ENCODE results near the gene CAMK2A.

Gene CAMK2A

DNA sequence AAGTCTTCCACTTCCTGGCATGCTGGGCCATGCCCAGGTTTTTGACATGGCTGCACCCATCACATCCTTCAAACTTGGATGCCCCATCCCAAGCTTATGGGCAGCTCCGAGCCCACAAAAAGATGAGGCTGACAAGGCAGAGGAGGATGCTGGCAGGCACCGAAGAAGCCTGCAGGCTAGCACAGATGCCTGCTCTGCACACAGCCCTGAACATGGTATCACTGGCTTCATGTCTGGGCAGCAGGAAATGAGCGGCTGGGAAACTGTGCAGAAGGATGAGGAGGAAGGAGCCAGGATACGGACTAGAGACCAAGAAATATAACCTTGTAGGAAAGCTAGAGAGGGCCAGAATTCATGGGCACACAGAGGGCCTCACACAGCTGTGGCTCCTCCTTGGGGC lies 14.8 kb downstream of the CAMK2A start:
- no peak for DNase-seq

DNA sequence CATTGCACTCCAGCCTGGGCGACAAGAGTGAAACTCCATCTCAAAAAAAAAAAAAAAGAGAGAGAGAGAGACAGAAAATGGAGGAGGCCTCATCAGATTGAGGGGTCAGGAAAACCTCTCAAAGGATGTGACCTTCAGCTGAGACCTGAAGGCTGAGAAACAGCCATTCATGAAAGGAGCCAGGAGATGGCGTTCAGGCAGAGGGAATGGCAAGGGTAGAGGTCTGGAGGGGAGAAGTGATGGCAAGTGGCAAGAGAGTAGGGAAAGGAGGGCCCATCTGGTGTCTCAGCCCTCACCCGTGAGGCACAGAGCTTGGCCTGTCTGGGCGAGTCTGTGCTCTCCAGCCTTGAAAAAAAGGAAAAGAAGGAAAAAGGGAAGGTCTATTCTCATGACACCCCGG lies 17.0 kb downstream of the CAMK2A start:
- no peak for DNase-seq

DNA sequence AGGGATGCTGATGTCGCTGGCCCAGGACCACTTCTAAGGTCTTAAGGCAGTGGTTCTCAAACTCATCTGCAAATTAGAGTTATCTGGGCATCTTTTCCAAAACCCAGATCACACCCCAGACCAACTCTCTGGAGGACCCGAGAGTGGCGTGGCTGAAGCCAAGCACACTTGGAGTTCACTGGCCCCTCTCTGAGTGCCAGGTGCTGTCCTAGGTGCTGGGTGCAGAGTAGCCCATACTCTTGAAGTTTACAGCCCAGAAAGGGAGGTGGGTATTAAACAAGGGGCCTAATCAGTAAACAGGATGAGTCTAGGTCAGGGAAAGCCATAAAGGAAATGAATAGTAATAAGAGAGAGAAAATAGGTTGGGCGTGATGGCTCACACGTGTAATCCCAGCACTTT lies 17.6 kb downstream of the CAMK2A start:
- DNase-seq = no peak

DNA sequence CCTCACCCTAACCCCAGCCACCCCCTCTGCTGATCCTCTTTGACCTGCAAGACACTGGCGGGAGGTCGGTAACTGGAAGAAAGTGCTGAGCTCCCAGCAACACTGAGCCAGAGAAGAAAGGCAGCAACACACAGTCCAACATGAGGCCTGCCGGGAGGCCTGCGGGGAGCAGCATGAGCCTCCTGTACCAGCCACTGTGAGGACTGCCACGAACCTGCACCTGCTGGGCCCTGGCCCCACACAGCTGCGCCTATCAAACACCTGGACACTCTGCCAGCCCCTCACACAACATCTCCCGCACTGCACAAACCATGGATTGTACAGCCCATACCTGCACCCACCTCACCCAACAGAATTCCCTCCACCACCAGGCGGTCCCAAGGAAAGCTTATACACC lies 18.3 kb downstream of the CAMK2A start:
- no peak for DNase-seq

DNA sequence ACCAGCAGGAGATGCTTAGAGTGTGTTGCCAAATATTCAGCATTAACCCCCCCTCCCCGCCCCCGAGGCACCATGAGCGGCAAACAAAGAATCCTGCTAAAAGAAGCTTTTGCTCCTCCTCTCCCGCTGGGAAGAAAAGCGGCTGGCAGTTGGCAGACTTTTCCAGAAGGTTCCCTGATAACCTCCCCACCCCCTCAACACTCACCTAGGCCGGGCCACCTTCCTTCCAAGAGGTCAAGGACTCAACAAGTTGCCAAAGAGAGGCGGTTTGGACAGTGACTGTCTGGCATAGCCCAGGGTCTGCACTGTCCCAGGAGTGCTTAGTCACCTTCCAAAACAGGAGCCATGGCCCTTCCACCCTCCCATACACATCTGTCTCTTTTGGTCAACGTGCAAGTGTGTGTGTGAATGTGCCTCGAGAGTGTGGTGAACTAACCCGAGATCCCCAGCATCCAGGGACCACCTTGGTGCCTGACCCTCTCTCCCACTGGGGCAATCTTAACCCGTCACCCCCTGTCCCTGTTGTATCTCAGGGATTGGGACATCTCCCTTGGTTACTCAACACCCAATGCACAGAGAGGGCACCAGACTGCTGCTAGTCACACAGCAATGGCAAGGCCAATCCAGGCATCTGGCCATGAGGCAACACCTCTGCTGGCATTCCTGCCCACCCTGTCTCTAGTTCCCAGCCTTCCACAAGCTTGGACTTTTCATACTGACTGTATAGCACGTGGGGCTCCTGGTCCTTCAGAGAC lies 18.9 kb downstream of the CAMK2A start:
- no peak for DNase-seq

DNA sequence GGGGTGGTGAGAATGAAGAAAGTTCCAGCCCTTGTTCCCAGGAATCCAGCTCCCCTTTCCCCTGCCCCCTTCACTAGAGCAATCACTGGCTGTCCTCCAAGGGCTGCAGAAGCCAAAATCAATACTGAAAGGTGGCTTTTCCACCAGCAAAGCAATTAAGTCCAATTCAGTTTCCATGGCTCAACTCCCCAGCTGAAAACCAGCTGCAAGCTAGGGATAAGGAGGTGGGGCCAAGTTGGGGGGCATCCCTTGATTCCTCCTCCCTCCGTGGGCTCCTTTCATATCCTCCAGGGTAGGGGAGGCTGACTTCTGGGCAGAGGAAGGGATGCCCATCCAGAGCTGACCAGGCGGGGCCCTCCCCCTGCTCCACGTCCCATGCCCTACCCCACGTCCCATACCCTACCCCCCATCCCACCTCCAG lies 22.7 kb downstream of the CAMK2A start:
- no peak for DNase-seq

DNA sequence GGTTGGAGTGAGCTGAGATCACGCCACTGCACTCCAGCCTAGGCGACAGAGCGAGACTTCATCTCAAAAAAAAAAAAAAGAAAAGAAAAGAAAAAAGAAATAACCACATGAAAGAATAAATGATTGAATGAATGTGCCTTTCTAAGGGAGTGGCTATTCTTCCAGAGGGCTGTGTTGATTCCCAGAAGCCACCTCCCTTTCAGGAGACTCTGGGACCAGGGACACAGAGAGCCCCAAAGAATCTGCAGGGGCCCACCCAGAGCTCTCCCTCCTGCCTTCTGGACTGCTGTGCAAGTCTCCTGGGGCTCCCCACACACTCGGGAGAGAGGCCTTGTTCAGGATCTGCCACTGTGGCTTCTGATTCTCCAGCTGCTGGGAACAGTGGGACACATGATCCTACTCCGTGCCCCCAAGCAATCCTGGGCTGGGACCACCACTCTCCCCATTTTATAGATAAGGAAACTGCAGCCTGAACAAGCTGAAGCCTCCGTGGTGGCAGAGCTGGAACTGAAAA lies 23.6 kb downstream of the CAMK2A start:
- DNase-seq = no peak

DNA sequence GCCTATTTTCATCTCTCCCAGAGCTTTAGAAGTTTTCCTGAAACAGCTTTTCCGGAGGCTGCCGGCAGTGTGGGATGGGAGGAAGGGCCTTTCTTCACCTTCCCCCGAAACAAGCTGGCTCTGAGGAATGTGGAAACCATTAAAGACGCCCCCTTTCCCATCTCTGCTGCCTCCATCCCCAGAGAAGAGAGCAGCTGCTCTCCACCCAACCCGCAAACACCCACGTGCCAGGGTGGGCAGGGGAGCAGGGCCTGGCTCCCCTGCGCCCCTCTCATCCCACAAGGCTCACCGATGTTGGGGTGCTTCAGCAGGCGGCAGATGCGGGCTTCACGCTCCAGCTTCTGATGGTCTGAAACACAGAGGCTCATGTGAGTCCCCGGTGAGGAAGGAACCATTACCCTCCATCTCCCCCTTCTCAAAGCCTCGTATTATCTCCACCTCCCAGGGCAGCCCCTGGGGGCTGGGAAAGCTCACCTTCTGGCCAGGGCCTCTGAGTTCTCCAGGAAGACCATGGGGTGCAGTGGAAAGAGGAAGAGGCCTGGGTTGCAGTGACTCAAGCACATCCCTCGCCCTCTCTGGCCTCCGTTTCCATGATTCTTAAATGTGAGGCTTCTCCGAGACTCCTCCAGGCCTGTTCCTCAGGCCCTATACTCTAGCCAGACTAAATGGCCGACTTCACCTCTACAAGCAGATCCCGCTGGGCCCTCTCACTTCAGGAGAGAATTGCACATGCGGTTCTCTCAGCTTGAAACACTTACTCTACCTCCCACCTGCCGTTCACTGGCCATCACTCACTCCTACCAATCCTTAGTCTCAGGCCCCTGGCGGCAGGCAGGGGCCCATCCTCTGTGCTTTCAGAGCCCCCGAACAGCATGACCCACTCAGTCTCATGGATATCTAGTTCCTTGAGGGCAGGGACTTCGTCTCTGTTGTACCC lies 24.6 kb downstream of the CAMK2A start:
- DNase-seq = no peak

DNA sequence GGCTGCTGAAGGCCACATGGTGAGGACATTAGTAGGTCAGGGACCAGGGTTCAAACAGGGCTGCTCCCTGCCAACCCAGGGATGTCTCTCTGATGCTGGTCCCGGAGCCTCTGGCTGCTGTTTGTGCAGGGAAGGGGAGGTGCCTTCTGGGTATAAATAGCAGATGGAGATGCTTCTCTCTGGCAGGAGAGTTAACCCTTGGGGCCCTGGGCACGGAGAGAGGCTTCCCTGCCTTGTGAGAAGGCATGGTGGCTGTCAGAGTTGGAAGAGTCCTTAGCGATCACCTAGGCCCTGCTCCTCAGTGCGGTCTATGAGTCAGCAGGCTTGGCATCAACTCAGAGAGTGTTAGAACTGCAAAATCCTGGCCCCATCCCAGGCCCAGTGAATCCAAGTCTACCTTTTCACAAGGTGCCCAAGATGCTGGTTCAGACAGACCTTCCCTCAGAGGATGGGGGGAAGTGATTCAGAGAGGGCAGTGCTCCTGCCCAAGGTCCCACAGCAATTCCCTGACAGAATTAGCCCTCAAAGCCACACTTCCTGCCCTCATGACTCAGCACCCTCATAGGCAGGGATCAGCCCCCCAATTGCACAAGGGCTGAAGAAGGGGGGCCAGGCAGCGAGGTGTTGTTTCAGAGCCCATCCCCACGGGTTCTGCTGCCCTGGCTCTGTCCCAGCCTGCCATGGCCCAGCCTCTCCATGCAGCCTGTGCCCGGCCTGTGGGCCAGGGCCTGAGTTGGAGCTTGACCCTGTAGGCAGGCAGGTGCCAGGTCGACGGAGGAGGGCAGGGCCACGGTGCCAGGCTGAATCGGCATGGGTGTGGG lies 25.6 kb downstream of the CAMK2A start:
- DNase-seq = no peak

DNA sequence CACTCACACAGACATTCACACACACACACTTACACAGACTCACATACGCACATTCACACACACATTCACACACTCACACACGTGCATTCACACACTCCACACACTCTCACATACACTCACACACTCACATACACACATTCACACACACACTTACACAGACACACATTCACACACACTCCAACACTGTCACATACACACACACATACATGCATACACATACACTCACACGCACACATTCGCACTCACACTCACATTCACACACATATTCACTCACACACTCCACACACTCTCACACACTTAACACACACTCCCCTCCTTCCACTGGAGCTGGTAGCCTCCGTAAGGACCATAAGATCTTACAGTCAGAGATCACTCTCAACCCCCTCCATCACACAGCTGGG lies 26.2 kb downstream of the CAMK2A start:
- DNase-seq = no peak

DNA sequence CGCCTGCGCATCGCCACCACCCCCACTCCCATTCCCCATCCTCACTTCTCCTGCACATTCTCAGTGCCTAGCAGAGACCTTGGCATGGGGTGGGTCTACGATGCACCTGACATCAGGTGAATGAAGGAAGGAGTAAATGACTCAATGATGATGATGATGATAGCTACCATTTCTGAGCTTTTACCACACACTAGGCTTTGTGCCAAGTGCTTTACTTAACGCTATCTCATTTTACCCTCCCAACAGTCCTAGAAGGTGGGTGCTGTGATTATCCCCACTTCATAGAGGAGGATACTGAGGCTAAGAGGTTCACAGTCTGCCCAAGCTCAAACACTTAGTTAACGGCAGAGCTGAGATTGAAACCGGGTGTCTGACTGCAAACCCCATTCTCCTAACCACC lies 27.1 kb downstream of the CAMK2A start:
- DNase-seq = no peak

DNA sequence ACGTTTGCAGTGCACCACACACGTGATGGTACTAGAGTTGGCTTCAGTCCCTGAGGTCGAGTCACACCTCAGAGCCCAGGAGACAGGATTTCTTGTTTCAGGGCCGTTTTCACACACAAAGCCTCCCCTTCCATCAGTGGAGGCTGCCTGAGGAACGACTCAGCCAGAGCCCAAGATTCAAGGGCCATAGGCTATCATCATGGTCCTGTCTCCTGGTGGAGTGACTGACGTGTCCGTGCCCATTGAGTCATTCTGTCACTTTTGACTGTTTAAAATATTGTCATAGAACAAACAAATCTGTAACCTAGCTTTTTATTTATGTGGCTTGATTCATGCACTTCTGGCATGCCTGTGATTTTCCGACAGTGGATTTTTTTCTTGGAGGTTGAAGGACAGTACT lies 28.3 kb downstream of the CAMK2A start:
- DNase-seq = no peak

DNA sequence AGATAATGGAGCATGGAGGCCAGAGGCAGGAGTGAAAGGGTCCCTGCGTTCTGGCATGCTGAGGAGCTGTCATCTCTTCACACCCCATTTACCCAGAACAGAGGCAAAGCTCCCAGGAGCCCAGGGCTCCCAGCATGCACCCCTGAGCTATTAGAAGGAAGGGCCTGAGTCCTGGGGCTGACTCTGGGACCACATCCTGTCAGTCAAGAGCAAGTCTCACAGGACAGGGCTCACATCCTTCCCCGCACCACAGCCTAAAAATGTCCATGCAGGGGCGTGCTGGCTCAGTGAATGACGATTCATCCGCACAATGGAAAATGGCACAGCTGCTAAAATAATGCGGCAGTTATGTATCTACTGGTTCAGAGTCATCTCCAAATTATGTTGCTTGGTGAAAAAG lies 31.4 kb downstream of the CAMK2A start:
- DNase-seq = no peak

DNA sequence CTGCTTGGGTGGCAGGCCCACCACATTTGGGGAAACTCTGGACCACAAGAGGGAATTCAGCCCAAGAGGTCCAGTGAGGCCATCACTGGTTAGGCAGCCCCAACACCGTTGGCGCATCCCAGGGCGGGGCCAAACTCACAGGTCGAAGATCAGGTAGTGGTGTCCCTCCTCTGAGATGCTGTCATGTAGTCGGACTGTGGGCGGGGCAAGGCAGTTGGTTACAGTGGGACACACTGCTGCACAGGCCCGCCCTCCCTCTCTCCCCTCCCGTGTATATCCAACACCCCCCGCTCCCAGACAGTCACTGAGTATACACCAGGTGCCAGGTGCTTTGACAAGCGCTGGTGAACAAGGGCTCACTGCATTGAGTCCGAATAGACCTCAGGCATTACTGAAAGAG lies 32.1 kb downstream of the CAMK2A start:
- no peak for DNase-seq

DNA sequence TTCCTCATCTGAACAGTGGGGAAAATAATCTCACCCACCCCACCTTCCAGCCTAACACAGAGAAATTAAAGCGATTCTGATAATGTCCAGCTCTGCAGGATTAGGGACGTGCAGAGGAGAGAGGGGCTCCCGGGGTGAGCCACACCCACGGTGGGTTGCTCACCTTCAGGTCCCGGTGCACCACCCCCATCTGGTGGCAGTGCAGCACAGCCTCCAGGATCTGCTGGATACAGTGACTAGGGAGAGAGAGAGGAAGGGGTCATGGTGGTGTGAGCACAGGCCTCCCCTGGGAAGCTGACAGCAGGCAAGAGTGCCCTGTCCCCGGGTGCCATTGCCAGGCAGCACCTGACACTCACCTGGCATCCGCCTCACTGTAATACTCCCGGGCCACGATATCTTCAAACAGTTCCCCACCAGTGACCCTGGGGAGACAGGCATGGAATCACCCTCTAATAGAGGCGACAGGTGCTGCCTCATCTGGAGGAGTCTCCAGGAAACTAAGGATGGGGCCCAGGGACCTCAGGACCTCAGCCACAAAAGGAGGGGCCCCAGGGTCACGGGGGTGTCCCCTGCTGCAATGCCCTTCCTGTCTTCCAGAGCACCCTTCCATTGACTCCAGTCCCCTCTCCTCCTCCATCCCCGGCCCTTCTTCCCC lies 33.0 kb downstream of the CAMK2A start:
- DNase-seq = no peak

DNA sequence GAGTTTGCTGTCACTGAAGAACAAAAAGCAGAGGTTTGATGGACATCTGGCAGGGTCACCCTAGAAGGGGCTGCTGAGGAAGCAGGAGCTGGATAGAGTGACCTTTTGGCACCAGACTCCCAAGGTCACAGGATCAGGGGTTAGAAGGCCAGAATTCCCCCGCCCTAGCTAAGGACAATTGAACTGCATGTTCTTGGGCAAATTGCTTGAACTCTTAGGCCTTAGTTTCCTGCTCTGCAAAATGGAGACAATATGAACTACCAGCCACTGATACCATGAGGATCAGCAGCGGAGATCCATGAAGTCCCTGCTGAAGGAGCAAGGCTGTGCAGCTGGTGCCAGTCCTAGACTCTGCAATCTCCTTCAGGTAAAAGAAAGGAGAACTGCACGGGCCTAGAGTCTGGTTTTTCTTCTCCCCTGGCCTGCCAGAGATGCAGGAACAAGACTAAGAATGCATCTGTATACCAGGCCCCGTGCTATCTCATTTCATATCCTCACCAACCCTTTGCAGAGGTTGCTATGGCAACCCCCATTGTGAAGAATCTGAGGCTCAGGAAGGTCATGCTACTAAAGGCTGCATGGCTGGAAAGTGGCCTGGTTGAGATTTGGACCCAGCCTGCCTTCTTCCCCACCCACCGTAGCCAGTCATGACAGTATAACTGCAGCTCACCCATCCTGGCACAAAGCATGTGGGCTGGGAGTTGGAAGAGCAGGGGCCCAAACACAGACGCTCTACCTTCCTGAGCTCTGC lies 33.7 kb downstream of the CAMK2A start:
- no peak for DNase-seq

DNA sequence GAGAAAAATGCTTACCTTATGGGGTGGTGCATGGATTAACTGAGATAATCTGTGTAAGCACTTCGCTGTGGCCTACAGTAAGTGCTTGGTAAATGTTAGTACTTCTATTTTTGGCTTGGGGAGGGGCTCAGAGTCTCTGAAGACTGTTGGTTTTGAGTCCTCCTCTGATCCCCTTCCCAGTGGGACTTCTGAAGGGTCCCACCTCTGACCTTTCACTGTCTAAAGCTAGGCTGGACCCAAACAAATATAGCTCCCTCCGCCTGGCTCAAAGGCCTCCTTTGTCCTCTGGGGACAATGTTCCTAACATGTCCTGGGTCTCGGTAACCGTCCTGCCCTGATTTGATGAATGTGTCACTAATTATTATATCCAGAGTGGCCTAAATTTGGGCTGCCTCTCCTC lies 34.8 kb downstream of the CAMK2A start:
- no peak for DNase-seq

DNA sequence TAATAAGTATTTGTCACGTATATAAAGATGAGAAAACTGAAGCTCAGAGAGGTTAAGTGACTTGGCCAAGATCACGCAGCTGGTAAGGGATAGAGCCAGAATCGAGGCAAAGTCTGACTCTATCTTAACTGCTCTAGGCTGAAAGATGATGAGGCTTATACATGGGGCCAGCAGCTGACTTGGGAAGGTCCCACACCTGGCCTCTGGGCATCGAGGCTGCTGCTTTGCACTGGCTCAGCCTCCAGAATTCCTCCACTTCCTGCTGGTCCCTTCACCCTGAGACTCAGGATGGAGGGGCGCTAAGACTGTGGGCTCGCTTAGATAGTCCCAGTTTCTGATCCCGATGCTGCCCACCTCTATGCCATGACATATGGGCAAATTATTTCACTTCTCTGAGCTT lies 35.2 kb downstream of the CAMK2A start:
- DNase-seq = no peak

DNA sequence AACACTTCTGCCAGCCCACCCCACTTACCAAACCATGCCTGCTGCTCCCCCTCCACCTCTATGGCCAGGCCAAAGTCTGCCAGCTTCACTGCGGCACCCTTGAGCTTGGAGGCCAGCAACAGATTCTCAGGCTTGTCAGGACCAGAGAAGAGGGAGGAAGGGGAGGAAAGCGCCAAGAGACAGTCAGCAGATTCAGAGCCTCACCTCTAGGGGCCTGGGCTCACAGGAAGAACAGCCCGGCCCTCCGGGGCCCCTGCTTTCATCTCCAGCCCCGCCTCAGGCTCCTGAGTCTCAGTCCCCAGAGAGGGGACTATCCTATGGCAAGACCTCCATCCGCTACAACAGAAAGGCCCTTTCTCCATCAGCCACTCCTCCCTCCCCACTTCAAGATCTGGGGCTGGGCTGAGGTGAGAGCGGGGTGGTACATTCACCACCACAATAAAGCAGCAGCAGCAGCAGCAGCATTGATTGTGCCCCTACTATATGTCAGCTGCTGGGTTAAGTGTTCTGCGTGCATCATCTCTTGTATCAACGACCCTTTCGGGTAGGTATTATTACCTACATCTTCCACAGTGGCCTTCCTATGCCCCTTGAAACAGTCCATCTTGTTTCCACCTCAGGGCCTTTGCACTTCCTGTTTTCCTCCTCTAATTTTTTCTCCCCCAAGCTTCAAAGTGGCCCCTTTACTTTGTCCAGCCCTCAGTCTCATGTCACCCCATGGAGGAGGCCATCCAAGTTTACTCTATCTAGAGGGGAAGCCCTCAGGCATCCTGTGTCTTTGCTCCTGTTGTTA lies 36.0 kb downstream of the CAMK2A start:
- DNase-seq = no peak

DNA sequence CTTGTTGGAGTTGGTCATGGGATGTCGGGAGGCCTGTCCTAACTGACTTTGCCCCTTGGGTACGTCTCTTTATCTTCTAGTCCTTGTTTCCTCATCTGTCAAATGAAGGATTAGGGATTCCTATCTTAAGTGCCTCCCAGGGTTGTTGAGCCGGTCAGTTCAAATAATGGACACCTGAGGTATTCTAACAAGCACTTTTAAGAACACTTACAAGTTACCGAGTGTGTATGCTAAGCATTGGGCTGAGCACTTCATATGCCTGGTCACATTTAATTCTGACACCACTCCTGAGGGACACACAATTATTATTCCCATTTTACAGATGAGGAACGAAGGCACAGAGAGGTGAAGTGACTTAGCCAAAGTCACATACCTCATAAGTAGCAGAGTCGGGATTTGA lies 37.1 kb downstream of the CAMK2A start:
- DNase-seq = no peak

DNA sequence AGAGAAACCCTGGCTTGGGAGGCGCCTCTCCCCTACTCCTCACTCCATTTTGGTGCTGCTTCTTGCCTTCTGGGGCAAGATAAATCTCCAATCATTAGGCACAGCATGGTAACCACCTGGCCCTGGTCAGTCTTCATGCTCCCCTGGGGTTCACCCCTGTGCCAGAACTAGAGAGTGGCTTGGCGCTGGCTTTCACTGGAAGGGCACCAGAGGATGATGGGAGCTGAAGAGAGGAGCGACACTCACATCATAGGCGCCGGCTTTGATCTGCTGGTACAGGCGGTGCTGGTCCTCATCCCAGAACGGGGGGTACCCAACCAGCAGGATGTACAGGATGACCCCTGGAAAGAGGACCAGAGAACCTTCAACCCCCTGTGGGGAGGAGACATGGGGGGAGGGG lies 38.1 kb downstream of the CAMK2A start:
- DNase-seq = no peak
